Motor neuron (in vitro differentiated cells): ENCODE data around the gene PITRM1. TPM values are rescaled to one million over a fixed set of nuclear protein-coding genes. Genes with fewer than 3 reads are reported as not detected.

Experiments
- ATAC-seq, 8 experiments: fragments of 200-7000 bp; cut with Tn5 transposase; replicated peaks in 6 of 8; 2 replicates each; pipeline ENCODE4 v1.8.0; 2021; ENCODE audit warnings: mild to moderate bottlenecking in 8 of 8, moderate library complexity in 8 of 8
- H3K27ac ChIP-seq, 2 donors: fragments of 250-450 bp; sonication (Bioruptor Pico); 2 replicates each; pipeline ENCODE4 v1.9.0; 2021; ENCODE audit warnings: antibody characterized with exemption in 2 of 2, mild to moderate bottlenecking in 2 of 2, moderate library complexity in 1 of 2
- H3K4me1 ChIP-seq, 2 donors: fragments of 250-450 bp; sonication (Bioruptor Pico); replicated peaks in 1 of 2; 2 replicates each; pipeline ENCODE4 v1.6.1; 2021; ENCODE audit warnings: antibody characterized with exemption in 2 of 2, mild to moderate bottlenecking in 2 of 2, moderate library complexity in 1 of 2
- H3K4me3 ChIP-seq, 5 donors: fragments of 250-450 bp; sonication (Bioruptor Pico); 2 replicates each; pipeline ENCODE4 v1.9.0; 2021; ENCODE audit warnings: antibody characterized with exemption in 5 of 5, mild to moderate bottlenecking in 5 of 5, moderate library complexity in 4 of 5
- WGBS, 10 experiments: fragments of 450-650 bp; shearing (Covaris generic); methylation state at CpG; one replicate each; pipeline ENCODE4 v1.0.0; 2022; 5-methylcytosine and 5-hydroxymethylcytosine counted together
- in situ Hi-C, 9 experiments: fragments of 400-800 bp; cut with MboI; loops; one replicate each; pipeline ENCODE4 v1.15.0; 2021; ENCODE audit warnings: low sequenced_read_pairs in 9 of 9, low pct_unique_long_range_greater_than_20kb in 2 of 9; ENCODE audit not compliant: unreplicated experiment in 9 of 9
- total RNA-seq, 8 experiments: library from RNA; unstranded; fragments of 300-600 nt; gene quantifications; 2 replicates each; pipeline versions ENCODE4 v1.2.3 to v1.2.4, GENCODE V29; 2022

The PITRM1 gene
- total RNA-seq, 8 experiments from 2014 or later, result 33.2 to 153 (median 56.6) TPM

DNA sequence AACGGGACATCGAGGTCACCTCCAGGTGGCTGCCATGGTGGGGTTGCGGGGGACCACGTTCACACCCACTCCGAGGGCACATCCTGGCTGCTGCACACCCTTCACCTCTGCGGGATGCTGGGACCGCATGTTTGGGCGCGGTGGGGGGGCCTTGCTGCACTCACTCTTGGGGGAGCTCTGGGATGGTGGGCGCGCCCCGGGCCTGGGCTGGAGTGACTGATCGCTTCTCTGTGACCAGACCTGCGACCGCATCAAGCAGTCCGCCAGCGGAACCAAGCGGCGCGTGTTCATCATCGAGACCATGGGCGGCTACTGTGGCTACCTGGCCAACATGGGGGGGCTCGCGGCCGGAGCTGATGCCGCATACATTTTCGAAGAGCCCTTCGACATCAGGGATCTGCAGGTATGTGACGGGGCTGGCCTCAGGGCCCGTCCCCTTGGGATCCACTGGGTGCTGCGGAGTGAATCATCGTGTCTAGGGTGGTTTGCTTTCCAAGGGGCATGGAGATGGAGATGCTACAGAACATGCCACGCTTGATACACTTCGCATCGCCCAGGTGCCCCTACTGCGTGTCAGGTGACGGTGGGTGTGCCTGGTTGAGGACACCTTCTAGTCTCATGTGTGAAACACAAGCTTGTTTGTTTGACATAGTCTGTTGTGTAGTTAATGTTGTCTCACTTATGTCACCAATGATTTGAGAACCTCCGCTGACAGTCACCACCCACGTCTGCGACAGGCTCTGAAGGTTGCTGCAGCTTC, 42.8 kb downstream of the PITRM1 start:
- in situ Hi-C loops, result no loop called here
- Histone ChIP-seq H3K4me1 (peaks cover 21 to 22% of the 10 kb centered on the region in 2 donors), H3K4me3 (no peak overlapping the region), H3K27ac (no peak overlapping the region)
- ATAC-seq, result no peak
- WGBS, 10 experiments, result 98 to 100% (median 100%) methylated on average over 1 to 9 of the region's 40 CpGs; no CpG with 5 or more reads in 6 of the 10 experiments

- H3K4me3 ChIP-seq, result no peak overlapping the region
- H3K27ac ChIP-seq, result no peak overlapping the region
- ATAC-seq, result no peak
- WGBS, 10 experiments, result 80 to 100% (median 100%) methylated on average over 1 to 9 of the region's 24 CpGs; no CpG with 5 or more reads in 3 of the 10 experiments
- peaks cover 21 to 22% of the 10 kb centered on the region in 2 donors for H3K4me1 ChIP-seq
- in situ Hi-C loops, result no loop called here
Measured at GRCh38 chr10:3128379-3129130, 44.0 kb downstream of the PITRM1 start.

DNA sequence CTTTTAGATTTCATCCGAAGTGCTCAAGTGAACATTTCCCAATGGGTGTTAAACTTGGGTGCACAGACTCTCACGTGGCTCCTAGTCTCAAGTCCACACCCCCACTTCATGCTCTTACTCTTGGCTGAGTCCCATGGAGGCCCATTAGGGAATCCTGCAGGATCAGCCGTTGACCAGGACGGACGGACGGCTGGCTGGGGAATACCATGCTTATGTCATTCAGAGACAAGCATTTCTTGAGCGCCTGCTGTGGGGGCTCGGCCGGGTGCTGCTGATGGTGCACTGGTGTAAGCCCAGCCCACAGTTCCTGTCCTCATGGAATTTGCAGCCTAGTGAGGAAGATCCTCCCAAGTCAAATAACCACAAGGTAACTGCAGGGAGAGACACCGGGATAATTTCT, 44.7 kb downstream of the PITRM1 start:
- WGBS, 10 experiments, result 62 to 100% (median 83%) methylated on average over 1 to 5 of the region's 10 CpGs; no CpG with 5 or more reads in 3 of the 10 experiments
- Histone ChIP-seq H3K4me1 (peaks cover 21 to 22% of the 10 kb centered on the region in 2 donors), H3K27ac (no peak overlapping the region), H3K4me3 (no peak overlapping the region)
- no peak for ATAC-seq
- in situ Hi-C loops, result no loop called here

DNA sequence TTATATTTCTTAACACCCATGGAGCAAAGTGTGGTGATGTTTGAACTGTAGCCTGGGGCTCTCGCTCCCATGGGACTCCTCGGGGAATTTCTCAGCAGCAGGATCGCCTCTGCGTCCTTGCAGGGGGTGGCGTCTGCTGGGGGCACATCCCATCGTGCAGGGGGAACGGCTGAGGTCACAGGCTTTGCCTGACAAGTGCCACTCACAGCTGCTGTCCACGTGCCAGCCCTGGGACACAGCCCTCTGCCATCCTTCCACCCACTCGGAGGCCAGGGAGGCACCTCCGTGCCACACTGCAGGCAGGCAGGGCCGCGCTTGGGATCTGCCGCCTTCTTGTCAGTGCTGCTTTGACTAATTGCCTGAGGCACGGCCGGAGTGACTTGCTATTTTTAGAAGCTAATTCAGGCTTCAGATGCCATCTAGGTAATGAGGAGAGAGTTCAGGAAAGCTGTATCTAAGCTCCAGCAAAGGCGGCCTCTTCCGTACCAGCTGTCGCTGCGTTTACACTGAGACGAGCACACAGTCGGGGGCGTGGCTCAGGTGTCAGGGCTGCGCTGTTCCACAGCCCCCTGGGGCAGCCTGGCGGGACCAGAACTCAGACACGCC, 45.7 kb downstream of the PITRM1 start:
- peak in 6 of 8 experiments; percentile 14 to 92 (median 89) for ATAC-seq
- in situ Hi-C loops, result no loop called here
- H3K4me1 ChIP-seq, result peaks cover 21 to 22% of the 10 kb centered on the region in 2 donors
- WGBS, 10 experiments, result 32 to 100% (median 73%) methylated on average over 1 to 15 of the region's 25 CpGs; no CpG with 5 or more reads in 3 of the 10 experiments
- H3K27ac ChIP-seq, result peak overlapping the region; percentile 36 to 65
- no peak overlapping the region for H3K4me3 ChIP-seq

DNA sequence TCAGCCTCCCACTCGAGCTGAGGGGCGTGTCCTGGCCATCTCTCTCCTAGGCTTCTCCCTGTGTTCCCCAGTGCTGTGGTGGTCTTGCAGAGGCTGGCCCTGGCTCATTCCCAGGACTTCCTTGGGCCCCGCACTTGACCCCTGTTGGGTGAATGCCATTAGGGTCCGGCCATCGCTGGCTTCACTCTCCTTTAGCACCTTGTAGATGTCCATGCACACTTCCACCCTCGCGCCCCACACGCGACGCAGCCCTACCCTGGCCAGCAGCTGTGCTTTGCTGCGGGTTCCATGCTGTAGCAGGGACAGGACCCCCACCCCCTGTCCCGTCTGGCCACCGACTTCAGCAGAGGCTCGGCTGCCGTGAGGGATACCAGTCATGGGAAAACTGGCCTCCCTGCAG, 46.3 kb downstream of the PITRM1 start:
- Histone ChIP-seq H3K4me1 (peaks cover 21 to 22% of the 10 kb centered on the region in 2 donors), H3K27ac (peak overlapping the region in 1 of 2 donors; percentile 65), H3K4me3 (no peak overlapping the region)
- ATAC-seq, result peak in 3 of 8 experiments; percentile 3 to 8 (median 5)
- 33 to 100% (median 89%) methylated on average over 1 to 11 of the region's 15 CpGs; no CpG with 5 or more reads in 3 of the 10 experiments for WGBS, 10 experiments
- in situ Hi-C loops, result no loop called here

DNA sequence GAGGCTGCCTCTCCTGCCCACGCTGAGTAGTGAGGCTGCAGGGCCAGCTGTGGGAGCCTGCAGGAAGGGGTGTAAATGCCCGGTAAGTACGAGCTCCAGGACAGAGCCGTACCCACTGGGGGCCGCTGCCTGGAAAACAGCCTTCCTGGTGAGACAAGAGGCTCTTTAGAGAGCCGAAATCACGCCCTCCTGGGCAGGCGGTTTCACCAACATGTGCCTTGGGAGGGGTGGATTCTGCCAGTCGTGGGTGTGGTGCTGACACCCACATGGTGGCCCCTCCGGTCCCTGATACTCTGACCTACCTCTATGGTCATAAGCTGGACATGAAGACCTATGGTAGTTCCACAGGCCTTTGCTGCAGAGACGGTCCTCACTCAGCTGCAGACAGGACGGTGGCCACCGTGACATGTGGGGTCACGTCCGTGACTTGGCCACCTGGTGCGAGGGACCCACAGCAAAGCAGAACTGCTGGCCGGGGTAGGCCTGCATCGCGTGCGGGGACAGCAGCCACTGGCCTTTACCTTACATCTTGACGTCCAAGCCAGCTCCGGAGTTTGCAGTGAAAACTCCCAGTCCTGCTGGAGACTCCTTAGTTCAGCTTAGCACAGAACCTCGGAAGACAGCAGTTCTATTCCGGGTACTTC, 46.9 kb downstream of the PITRM1 start:
- in situ Hi-C loops, result no loop called here
- H3K4me1 ChIP-seq, result peaks cover 21 to 22% of the 10 kb centered on the region in 2 donors
- no peak overlapping the region for H3K27ac ChIP-seq
- 80 to 100% (median 94%) methylated on average over 1 to 11 of the region's 24 CpGs; no CpG with 5 or more reads in 4 of the 10 experiments for WGBS, 10 experiments
- no peak for ATAC-seq
- H3K4me3 ChIP-seq, result no peak overlapping the region

DNA sequence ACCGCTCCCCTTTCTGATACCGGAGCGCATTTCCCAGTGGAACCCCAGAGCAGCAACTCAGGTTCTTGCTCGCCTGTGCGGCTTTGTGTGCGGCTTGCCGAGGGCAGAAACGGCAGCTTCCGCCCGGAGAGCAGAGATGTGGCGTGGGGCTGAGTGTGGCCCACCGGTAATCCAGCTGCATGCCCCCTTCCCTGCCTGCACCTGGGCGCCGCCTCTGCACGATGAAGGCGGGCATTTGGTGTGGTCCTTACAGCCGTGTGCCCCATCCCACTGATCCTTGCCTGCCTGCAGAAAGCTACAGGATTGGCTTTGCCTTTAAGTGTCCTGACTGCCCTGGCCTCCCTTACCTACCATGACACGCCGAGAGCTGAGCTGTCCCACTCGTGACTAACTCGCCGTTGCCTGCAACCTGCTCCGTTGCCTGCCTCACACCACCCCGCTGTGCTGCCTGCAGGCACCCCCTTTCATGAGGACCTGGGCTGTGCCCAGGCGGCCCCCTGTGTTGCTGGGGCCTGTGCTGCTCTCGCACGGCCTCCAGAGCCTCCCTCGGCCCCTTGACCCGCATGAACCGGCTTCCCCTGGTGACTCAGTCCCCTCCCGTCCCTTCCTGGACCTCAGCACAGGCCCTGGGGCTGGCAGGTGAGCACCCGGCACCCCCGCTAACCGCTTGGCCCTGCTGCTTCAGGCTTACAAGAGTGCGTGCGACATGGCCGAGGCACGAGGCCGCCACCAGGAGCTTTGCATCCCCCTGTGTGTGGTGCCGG, 48.0 kb downstream of the PITRM1 start:
- in situ Hi-C loops, result no loop called here
- WGBS, 10 experiments, result 80 to 100% (median 95%) methylated on average over 1 to 28 of the region's 40 CpGs; no CpG with 5 or more reads in 1 of the 10 experiments
- Histone ChIP-seq H3K4me3 (no peak overlapping the region), H3K27ac (no peak overlapping the region), H3K4me1 (peaks cover 21 to 22% of the 10 kb centered on the region in 2 donors)
- ATAC-seq, result no peak

DNA sequence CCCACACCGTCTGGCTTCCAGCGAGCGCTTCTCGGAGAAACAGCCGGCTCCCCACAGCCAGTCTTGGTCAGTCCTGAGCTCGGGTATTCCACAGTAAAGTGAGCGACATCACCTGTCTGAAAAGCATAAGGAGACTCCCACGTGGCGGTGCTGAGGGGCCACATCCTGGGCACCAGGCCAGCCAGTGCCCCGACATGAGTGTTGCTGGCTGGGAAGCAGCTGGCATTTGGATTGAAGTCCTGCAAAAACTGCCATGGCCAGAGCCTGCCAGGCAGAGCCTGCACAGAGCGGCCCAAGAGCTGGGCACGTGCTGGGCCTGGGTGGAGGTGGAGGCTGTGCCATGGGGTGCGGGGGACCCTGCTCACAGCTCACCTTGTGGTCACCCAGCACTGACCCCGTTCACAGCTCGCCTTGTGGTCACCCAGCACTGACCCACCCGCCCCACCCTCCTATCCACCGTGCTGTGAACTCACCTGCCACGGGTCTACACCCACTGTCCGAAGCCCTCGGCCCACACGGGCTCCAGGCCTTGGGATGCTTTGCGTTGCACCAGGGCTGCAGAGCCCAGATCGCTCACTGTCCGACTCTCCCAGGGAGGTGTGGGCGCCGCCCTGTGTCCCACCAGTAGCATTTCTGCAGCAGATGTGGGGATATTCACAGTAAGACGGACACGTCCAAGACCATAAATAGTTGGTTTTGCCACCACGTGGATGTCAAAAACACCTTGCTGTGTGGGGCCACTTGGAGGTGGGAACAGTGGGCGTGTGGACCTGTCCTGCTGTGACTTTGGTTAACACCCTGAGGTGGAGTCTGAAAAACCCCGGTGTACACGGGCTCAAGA, 48.8 kb downstream of the PITRM1 start:
- Histone ChIP-seq H3K4me1 (peaks cover 21 to 22% of the 10 kb centered on the region in 2 donors), H3K4me3 (no peak overlapping the region), H3K27ac (no peak overlapping the region)
- in situ Hi-C loops, result no loop called here
- 73 to 100% (median 90%) methylated on average over 1 to 10 of the region's 32 CpGs; no CpG with 5 or more reads in 5 of the 10 experiments for WGBS, 10 experiments
- ATAC-seq, result no peak

DNA sequence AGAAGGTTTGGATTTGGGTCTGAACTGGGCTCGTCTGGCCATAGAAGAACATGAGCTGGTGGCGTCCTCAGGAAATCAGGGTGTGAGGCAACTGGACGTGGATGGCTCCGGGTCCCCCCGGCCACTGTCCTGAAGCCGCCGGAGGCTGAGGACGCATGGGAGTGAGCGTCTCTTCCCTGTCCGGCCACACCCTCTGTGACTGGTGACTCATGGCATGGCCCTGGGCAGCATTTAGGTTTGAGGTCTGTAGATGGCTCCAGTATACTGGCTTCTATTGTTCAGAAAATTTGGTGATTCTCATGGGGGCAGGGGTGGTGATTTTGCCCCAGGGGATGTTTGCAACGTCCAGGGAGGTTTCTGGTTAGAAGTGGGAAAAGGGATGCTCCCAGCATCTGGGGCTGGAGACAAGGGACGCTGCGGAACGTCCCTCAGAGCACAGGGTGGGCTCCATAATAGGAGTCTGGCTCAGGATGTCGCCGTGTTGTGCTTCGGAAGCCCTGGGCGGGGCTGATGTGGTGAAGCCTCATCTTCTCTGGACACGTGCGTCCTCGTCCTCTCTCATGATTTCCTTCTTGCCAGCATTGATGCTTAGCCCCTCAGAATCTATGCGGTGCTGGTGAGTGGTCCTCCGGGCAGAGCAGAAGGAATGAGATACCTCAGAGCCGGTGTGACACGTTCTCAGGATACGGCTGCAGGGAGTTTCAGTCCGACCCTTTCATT, 49.9 kb downstream of the PITRM1 start:
- Histone ChIP-seq H3K4me3 (no peak overlapping the region), H3K27ac (no peak overlapping the region), H3K4me1 (peaks cover 16 to 17% of the 10 kb centered on the region in 2 donors)
- 86 to 100% (median 93%) methylated on average over 1 to 12 of the region's 27 CpGs; no CpG with 5 or more reads in 2 of the 10 experiments for WGBS, 10 experiments
- in situ Hi-C loops, result no loop called here
- ATAC-seq, result peak in 2 of 8 experiments; percentile 91 to 96

DNA sequence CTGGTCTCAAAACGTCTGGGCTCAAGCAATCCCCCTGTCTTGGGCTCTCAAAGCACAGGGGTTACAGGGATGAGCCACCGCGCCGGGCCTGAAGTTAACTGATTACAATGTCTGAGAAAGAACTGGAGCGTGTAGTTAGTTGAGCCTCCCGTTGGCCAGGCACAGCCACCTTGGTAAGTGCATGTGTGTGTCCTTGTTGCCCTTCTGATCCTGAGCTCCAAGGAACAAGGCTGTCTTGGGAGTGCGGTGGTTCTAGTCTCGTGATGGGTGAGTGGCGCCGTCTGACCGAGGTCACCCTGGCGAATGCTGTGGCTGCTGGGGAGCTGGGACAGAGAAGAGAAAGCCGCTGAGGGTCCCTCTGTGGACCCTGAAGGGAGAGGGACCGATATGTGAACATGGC, 50.5 kb downstream of the PITRM1 start:
- in situ Hi-C loops, result no loop called here
- H3K27ac ChIP-seq, result no peak overlapping the region
- 57 to 100% (median 88%) methylated on average over 1 to 8 of the region's 14 CpGs; no CpG with 5 or more reads in 4 of the 10 experiments for WGBS, 10 experiments
- no peak for ATAC-seq
- no peak overlapping the region for H3K4me3 ChIP-seq
- H3K4me1 ChIP-seq, result peaks cover 10 to 11% of the 10 kb centered on the region in 2 donors
